ENCODE results near the gene PMAIP1. TPM values are rescaled to one million over a fixed set of nuclear protein-coding genes. Genes with fewer than 3 reads are reported as not detected.

The PMAIP1 gene
- total RNA-seq, 1 donor from 2014 or later: 3.2 TPM

- no peak for DNase-seq (ENCODE audit: low spot score)
- H3K9me3 Mint-ChIP-seq (ENCODE audit: unreplicated experiment): no peaks in the 10 kb centered on the region
- TF ChIP-seq CTCF (IDR thresholded peaks at IDR 0.05; ENCODE audit: unreplicated experiment): no peak
- no peak overlapping the region for H3K4me3 Mint-ChIP-seq (ENCODE audit: unreplicated experiment)
- no peak overlapping the region for H3K27ac Mint-ChIP-seq (ENCODE audit: unreplicated experiment)
- no peaks in the 10 kb centered on the region for H3K27me3 Mint-ChIP-seq (ENCODE audit: unreplicated experiment)
- no peaks in the 10 kb centered on the region for H3K4me1 Mint-ChIP-seq (ENCODE audit: unreplicated experiment)
- H3K36me3 Mint-ChIP-seq (ENCODE audit: low read depth, unreplicated experiment): no peaks in the 10 kb centered on the region
These were observed 28.4 kb downstream of the PMAIP1 start for GRCh38 chr18:59928201-59928600.

GRCh38 chr18:59929621-59930295, 30.0 kb downstream of the PMAIP1 start:
- Mint-ChIP-seq H3K36me3 (ENCODE audit: low read depth, unreplicated experiment) (no peaks in the 10 kb centered on the region), H3K27me3 (ENCODE audit: unreplicated experiment) (no peaks in the 10 kb centered on the region), H3K4me1 (ENCODE audit: unreplicated experiment) (no peaks in the 10 kb centered on the region), H3K4me3 (ENCODE audit: unreplicated experiment) (no peak overlapping the region), H3K27ac (ENCODE audit: unreplicated experiment) (no peak overlapping the region), H3K9me3 (ENCODE audit: unreplicated experiment) (no peaks in the 10 kb centered on the region)
- DNase-seq (ENCODE audit: low spot score): no peak
- no peak for TF ChIP-seq CTCF (IDR thresholded peaks at IDR 0.05; ENCODE audit: unreplicated experiment)

GRCh38 chr18:59932401-59932800, 32.6 kb downstream of the PMAIP1 start:
- Mint-ChIP-seq H3K27ac (ENCODE audit: unreplicated experiment) (no peak overlapping the region), H3K4me1 (ENCODE audit: unreplicated experiment) (no peaks in the 10 kb centered on the region), H3K36me3 (ENCODE audit: low read depth, unreplicated experiment) (no peaks in the 10 kb centered on the region), H3K27me3 (ENCODE audit: unreplicated experiment) (no peaks in the 10 kb centered on the region), H3K4me3 (ENCODE audit: unreplicated experiment) (no peak overlapping the region), H3K9me3 (ENCODE audit: unreplicated experiment) (no peaks in the 10 kb centered on the region)
- DNase-seq (ENCODE audit: low spot score): no peak
- no peak for TF ChIP-seq CTCF (IDR thresholded peaks at IDR 0.05; ENCODE audit: unreplicated experiment)

GRCh38 chr18:59938676-59939075, 38.9 kb downstream of the PMAIP1 start:
- no peaks in the 10 kb centered on the region for H3K36me3 Mint-ChIP-seq (ENCODE audit: low read depth, unreplicated experiment)

More at GRCh38 chr18:59938676-59939075, 38.9 kb downstream of the PMAIP1 start:
- DNase-seq (ENCODE audit: low spot score): no peak
- no peak for TF ChIP-seq CTCF (IDR thresholded peaks at IDR 0.05; ENCODE audit: unreplicated experiment)
- H3K27ac Mint-ChIP-seq (ENCODE audit: unreplicated experiment): no peak overlapping the region
- H3K4me3 Mint-ChIP-seq (ENCODE audit: unreplicated experiment): no peak overlapping the region
- H3K27me3 Mint-ChIP-seq (ENCODE audit: unreplicated experiment): peaks cover 2% of the 10 kb centered on the region
- no peaks in the 10 kb centered on the region for H3K4me1 Mint-ChIP-seq (ENCODE audit: unreplicated experiment)
- no peaks in the 10 kb centered on the region for H3K9me3 Mint-ChIP-seq (ENCODE audit: unreplicated experiment)
